AG09309 (cell line): ENCODE results near the gene THNSL1.

Experiments used
- DNase-seq: peaks from one replicate; pipeline ENCODE4 v3.0.0-alpha.2; 2010; ENCODE audit warnings: low read depth
- H3K4me3 ChIP-seq: 2 replicates; pipeline ENCODE4 v1.5.1; 2011; ENCODE audit warnings: mild to moderate bottlenecking, low read depth, low read length, moderate library complexity; ENCODE audit not compliant: control insufficient read depth
- CTCF ChIP-seq: IDR thresholded peaks from 2 replicates; pipeline ENCODE4 v1.5.1; 2011; ENCODE audit warnings: mild to moderate bottlenecking, low read depth, low read length, inconsistent platforms; ENCODE audit not compliant: insufficient read depth, control insufficient read depth; ENCODE audit errors: missing control alignments

THNSL1 gene

GRCh38 chr10:25061711-25062449, 45.5 kb downstream of the THNSL1 start:
- peak overlapping the region; percentile 24 for H3K4me3 ChIP-seq
- no peak for DNase-seq
- TF ChIP-seq CTCF: no peak

GRCh38 chr10:25063157-25063556, 46.7 kb downstream of the THNSL1 start:
- DNase-seq: no peak
- TF ChIP-seq CTCF: no peak
- no peak overlapping the region for H3K4me3 ChIP-seq

GRCh38 chr10:25063644-25064043, 47.2 kb downstream of the THNSL1 start:
- DNase-seq: no peak
- TF ChIP-seq CTCF: no peak
- H3K4me3 ChIP-seq: no peak overlapping the region

GRCh38 chr10:25064401-25064800, 48.0 kb downstream of the THNSL1 start:
- no peak for DNase-seq
- TF ChIP-seq CTCF: no peak
- no peak overlapping the region for H3K4me3 ChIP-seq

- no peak overlapping the region for H3K4me3 ChIP-seq
- DNase-seq: no peak
- TF ChIP-seq CTCF: no peak
These were observed 49.5 kb downstream of the THNSL1 start for GRCh38 chr10:25065761-25066476.

GRCh38 chr10:25068152-25069058, 52.0 kb downstream of the THNSL1 start:
- TF ChIP-seq CTCF: no peak
- H3K4me3 ChIP-seq: no peak overlapping the region
- no peak for DNase-seq
